GM10248 (cell line): ENCODE results near the gene PLEKHA1.

Source experiments
- CTCF ChIA-PET: fragments of 300-600 bp; sonication (Branson Sonifier 250); formaldehyde crosslinking; extraction: SDS; loops from one replicate; lab custom pipeline; 2021; ENCODE audit warnings: antibody characterized with exemption; lab: Yijun Ruan, JAX
- POLR2A ChIA-PET: fragments of 350-650 bp; sonication (Branson Sonifier 250); formaldehyde crosslinking; extraction: SDS; loops from one replicate; lab custom pipeline; 2020; ENCODE audit warnings: antibody characterized with exemption; lab: Yijun Ruan, JAX
- DNase-seq: peaks from one replicate; pipeline ENCODE4 v3.0.0; 2012; ENCODE audit errors: extremely low spot score
- CTCF ChIP-seq: IDR thresholded peaks from 2 replicates; pipeline ENCODE4 v1.5.1; 2012; ENCODE audit warnings: mild to moderate bottlenecking, low read depth; ENCODE audit errors: extremely low read depth, missing control alignments, control extremely low read depth

PLEKHA1 gene

GRCh38 chr10:122449153-122449552 is 74.6 kb downstream of the PLEKHA1 start:
- no peak for DNase-seq
- ChIA-PET CTCF (no interaction called here), POLR2A (no interaction called here)
- no peak for TF ChIP-seq CTCF

GRCh38 chr10:122450353-122450990 is 76.0 kb downstream of the PLEKHA1 start:
- DNase-seq = no peak
- ChIA-PET CTCF (interaction anchor here (0.9 to 1.3 kb wide), 4 partner anchors 9 to 16 kb away, joined by 3 to 4 read pairs (median 3); no protein-coding TSS in a partner anchor), POLR2A (no interaction called here)
- TF ChIP-seq CTCF = no peak

GRCh38 chr10:122454071-122454470 is 79.6 kb downstream of the PLEKHA1 start:
- ChIA-PET CTCF (interaction anchor here (1.0 to 1.7 kb wide), 4 partner anchors 13 to 155 kb away, joined by 3 to 4 read pairs (median 3); no protein-coding TSS in a partner anchor), POLR2A (no interaction called here)
- DNase-seq = no peak
- TF ChIP-seq CTCF = no peak

GRCh38 chr10:122454603-122455080 is 80.1 kb downstream of the PLEKHA1 start, which contains the start of gene ARMS2:
TSS of gene ARMS2 (plus strand) at chr10:122454653. CDS start at chr10:122454728, 75 bp downstream.
- DNase-seq = no peak
- no peak for TF ChIP-seq CTCF
- ChIA-PET POLR2A (no interaction called here), CTCF (interaction anchor here (1.1 to 1.7 kb wide), 2 partner anchors 14 to 156 kb away, joined by 3 to 4 read pairs; no protein-coding TSS in a partner anchor)

- DNase-seq = no peak
- ChIA-PET POLR2A (no interaction called here), CTCF (interaction anchor here (1.7 to 2.2 kb wide), 2 partner anchors 21 to 157 kb away, joined by 4 to 6 read pairs; no protein-coding TSS in a partner anchor)
- TF ChIP-seq CTCF = no peak
Measured at GRCh38 chr10:122455376-122456079, 81.0 kb downstream of the PLEKHA1 start.

GRCh38 chr10:122457934-122458333 is 83.4 kb downstream of the PLEKHA1 start:
- no peak for DNase-seq
- ChIA-PET CTCF (interaction anchor here (0.9 kb wide), 1 partner anchor 159 kb away, joined by 3 read pairs; no protein-coding TSS in a partner anchor), POLR2A (no interaction called here)
- TF ChIP-seq CTCF = no peak
